Measurements from ENCODE around the gene MORN4.
"Not testable (repeated sequence)": the region's sequence is repeated elsewhere in the genome, so short reads cannot be mapped to it uniquely, and the experiment has no call there.

The MORN4 gene

GRCh38 chr10:97632949-97633884 is at the start of gene MORN4:
TSS of gene MORN4 (minus strand) at chr10:97633500. CDS start at chr10:97619653, 13,847 bp downstream.
- DNase-seq = peak; percentile 80

GRCh38 chr10:97682042-97682441 is 48.7 kb upstream of the MORN4 start:
- no peak for DNase-seq

DNA sequence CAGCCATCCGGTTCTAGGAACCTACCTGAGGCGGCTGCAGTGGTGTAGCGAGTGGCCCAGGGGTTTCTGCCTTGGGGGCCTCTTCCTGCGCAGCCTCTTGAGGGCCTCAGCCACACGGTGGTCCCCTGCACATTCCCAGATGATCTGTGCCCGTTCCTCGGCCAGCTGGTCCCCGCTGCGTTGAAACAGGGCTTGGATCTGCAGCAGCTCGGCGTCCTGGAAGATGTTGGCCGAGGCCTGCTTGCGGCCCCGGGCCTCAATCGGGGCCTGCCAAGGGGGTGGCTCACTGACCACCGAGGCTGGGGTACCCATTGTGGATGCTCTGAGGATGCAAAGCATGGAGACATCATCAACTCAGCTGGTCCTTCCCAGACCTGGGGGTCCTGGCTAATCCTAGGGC is 46.3 kb upstream of the MORN4 start:
- no peak for DNase-seq

DNA sequence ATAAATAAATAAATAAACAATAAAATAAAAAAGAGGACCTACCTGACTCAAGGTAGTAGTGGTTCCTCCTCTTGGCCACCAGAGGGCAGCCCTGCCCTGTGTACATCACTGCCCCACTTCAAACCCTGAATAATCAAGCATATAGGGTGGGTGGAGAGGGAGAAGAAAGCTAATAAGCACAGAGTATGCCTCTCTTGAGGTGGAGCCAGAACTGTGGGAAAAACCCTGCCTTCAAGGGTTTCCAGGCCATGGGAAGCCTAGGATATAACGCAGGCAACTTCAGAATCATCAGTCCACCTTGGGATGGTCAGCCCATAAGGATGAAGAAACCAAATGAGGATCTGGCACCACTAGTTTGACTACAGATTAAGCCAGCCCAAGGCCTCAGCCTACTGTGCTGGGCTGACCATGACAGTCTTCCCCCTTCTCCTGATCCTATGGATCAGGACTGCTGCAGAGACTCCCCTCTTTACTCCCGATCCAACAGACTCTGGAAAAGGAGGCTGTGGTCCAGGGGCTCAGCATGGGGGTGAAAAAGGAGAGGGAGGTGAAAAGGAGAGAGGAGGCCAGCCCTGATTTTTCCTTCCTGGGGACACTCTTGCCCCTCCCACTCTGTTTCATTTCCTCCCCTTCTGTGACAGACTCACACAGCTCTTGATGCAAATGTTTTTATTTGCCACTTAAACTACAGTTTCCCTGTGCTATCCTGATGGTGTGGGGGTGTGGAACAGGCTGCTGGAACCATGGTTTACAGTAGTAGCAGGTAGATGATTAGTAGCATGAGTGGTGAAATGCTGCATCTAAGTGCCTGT is 43.7 kb upstream of the MORN4 start:
- DNase-seq = peak; percentile 5

DNA sequence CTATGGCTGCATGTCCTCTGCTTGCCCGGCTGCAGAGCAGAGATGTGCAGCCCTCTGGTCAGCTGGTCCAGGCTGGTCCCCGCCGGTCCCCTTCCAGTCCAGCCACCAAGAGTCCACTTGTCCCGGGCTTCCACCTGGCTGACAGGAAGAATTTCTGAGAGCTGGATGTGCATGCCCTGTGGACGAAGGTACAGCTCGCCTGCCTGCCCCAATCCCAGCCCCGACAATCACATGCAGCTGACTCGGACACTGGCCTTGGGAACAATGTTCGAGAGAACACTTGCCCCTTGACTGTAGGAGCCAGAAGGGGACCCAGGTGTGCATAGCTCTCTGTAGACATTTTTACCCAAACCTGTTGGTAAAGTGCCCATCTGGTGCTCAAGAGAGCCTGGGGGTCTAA is 41.9 kb upstream of the MORN4 start:
- DNase-seq = no peak

GRCh38 chr10:97673736-97674525 is 40.6 kb upstream of the MORN4 start:
- DNase-seq = no peak

GRCh38 chr10:97669571-97669970 is 36.3 kb upstream of the MORN4 start:
- no peak for DNase-seq

DNA sequence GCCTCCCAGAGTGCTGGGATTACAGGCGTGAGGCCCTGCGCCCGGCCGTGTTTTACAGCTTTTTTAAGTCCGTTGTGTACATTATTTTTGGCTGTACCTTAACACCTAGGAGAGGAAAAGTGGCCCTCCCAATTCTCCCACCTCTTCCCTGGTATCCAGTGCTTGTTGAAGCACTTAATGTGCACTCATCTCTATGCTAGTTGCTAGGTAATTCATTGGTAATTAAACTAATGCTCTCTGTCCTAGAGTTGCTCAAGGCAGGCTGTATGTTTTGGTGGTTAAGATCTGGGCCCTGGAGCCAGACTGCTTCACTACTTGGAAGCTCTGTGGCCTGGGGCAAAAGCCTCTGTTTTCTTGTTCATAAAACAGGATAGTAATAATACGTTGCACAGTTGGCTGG is 34.2 kb upstream of the MORN4 start:
- DNase-seq = no peak

DNA sequence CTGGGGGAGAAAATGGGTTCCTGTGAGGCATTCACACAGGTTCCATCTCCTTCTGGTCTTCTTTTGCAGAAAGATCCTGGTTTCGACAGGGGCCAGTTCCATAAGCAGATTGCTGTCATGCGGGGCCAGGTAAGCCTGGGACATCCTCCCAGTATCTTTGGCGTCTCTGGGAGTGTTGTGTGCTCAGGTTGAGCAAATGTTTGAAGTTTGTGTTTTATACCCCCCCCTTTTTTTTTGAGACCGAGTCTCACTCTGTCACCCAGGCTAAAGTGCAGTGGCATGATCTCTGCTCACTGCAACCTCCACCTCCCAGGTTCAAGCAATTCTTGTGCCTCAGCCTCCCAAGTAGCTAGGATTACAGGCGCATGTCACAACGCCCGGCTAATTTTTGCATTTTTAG is 33.7 kb upstream of the MORN4 start:
- DNase-seq = no peak

DNA sequence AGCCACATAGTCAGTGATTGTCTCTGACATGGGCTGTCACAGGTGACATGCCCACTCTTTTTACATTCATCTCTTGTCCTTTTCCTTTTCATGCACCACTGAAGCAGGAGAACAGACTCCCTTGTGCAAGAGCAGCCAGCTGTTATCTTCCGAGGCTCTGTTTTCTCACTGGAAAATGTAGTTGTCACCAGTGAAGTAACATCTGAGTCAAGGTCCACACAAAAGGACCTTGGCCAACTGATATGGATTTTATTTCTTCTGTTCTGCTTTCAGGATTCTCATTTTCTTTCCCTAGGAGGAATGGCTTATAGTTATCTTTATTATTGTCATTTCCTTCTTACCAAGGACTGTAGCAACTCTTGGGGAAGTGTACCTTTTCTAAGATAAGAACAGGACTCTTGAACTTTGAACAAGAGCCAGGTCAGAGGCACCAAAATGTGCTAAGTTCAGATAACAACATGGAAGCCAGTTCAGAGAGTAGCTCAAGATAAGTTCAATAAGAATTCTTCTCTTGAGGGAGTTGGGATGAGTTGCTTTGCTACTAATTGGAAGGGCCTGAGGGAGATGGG is 31.1 kb upstream of the MORN4 start:
- DNase-seq = no peak

- DNase-seq = no peak
Observed at GRCh38 chr10:97659589-97659988, 26.3 kb upstream of the MORN4 start.

DNA sequence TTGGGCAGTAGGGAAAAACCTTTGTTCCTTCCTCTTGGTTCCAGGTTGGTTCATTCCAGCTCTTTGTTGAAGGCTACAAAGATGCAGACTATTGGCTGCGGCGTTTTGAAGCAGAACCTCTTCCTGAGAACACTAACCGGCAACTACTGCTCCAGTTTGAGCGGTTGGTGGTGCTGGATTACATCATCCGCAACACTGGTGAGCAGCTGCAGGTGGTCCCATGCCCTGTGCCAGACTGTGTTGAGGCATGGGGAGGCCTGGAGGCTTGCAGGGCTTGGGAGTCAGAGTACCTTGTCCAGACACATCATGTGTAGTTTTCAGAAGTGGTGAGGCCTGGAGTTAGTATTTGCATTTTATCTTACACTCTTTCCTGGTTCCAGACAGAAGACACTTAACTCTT is 23.5 kb upstream of the MORN4 start:
- no peak for DNase-seq

DNA sequence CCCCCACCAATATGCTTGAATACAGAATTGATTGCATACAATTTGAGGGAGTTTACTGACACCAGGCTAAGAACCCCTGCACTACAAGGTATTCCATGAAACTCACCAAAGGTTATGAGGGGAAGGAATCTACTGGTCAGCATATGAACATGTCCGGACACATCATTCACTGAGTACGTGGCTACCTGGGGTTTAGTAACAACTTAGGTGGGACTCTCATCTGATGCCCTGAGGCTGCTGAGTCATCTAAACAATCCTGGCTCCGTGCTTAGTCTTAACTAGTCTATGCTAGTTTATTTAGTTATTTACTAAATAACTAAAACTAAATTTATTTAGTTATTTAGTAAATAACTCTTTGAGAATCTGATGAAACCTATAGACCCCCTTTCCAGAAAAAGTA is 18.5 kb upstream of the MORN4 start:
- DNase-seq = no peak

GRCh38 chr10:97650726-97651125 is 17.4 kb upstream of the MORN4 start:
- no peak for DNase-seq

- DNase-seq = not testable (repeated sequence)
Observed at GRCh38 chr10:97649405-97649750, 16.1 kb upstream of the MORN4 start.

GRCh38 chr10:97648562-97649404 is 15.5 kb upstream of the MORN4 start:
- DNase-seq = no peak

DNA sequence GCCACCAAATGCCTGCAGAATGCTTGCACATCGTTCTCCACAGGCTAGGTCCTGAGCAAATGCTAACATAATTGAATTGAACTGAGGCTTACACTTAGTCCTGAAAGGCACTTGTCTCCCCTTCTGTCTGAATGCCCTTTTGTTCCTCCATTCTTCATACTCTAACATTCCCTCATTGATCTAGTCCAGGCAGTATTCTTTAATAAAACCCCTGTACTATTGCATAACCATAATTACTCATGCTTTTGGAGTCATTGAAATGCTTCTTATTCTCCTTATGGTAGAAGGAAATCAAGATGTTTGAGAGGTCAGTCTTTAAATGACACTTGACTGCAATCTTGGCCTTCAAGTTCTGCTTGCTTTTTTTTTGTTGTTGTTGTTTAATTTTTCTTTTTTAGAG is 14.3 kb upstream of the MORN4 start:
- no peak for DNase-seq

DNA sequence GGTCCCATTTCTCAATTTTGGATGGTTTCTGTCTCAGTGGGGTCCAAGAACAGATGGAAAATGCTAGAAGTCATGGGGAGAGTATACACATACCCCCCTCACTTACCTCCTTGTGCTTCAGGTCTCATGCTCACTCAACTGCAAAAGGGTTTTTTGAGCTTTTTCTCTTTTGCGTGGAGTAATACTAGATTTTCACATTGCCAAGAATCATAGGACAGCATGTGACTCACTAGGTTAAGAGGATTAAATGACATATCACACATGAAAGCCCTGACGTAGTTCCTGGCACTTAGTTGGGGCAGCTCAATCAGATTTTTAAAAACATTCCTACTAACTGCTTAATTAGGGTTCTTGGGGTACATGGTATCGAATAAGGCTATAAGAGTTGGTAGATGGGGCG is 11.6 kb upstream of the MORN4 start:
- DNase-seq = no peak

GRCh38 chr10:97643441-97643985 is 10.2 kb upstream of the MORN4 start:
- DNase-seq = peak; percentile 1

- not testable (repeated sequence) for DNase-seq
Observed at GRCh38 chr10:97642471-97643159, 9.3 kb upstream of the MORN4 start.

Measured in NCI-H748 treated with DMSO at 0.1 percent for 48 hours (cell line).